Measurements from ENCODE around the gene DLK1. TPM values are rescaled to one million over a fixed set of nuclear protein-coding genes. Genes with fewer than 3 reads are reported as not detected.

DLK1 gene
- total and polyA plus RNA-seq, 2 experiments from 2014 or later, result not detected

DNA sequence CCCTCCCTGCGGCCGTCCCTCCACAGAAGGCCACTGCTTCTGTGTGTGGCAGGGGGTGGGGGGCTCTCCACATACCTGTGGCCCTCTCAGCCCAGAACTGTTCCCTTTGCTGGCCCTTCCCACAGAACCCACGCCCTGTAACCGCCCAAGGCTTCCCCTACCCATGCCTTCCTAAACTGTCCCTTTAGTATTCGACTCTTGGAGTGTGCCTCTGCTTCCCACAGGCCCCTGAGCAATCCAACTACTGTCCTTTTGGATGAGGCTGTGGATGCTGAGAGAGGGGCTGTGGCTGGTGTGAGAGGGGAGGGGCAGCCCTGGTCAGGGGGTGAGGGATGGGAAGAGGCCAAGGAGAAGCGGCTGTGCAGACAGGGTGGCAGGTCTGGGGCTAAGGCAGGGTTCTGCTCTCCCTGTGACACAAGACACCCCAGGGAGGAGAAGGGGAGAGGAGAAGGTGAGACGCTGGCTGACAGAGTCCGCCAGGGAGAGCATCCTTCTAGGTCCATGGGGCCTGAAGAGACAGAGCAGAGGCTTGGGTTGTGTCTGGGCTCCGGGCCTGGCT is 46.0 kb downstream of the DLK1 start:
- Histone ChIP-seq H3K4me1 (ENCODE audit: insufficient read depth) (no peaks in the 10 kb centered on the region), H3K79me2 (ENCODE audit: insufficient read depth) (no peaks in the 10 kb centered on the region), H3F3A (ENCODE audit: insufficient read depth) (no peaks in the 10 kb centered on the region), H3K27me3 (replicated peaks; ENCODE audit: insufficient read depth) (peaks cover 44% of the 10 kb centered on the region), H3K36me3 (ENCODE audit: low read depth) (no peaks in the 10 kb centered on the region), H3K9me2 (ENCODE audit: insufficient read depth) (no peaks in the 10 kb centered on the region), H2AFZ (no peak overlapping the region), H3K9ac (no peak overlapping the region), H3K9me3 (ENCODE audit: low read depth) (no peaks in the 10 kb centered on the region), H3K27ac (no peak overlapping the region), H4K20me1 (ENCODE audit: insufficient read depth) (no peaks in the 10 kb centered on the region), H3K4me2 (ENCODE audit: unreplicated experiment) (no peak overlapping the region), H3K4me3 (no peak overlapping the region)
- in situ Hi-C loops (cut with MboI), result no loop called here
- TF ChIP-seq EZH2phosphoT487 (IDR thresholded peaks at IDR 0.05; ENCODE audit: insufficient read depth, low read depth) (no peak), EZH2 (IDR thresholded peaks at IDR 0.05; ENCODE audit: insufficient read depth, poor library complexity, severe bottlenecking) (no peak)
- DNase-seq, result no peak
- 52 to 65% methylated on average over 8 to 9 of the region's 9 CpGs for whole genome bisulfite sequencing, 2 experiments (ENCODE audit: low coverage in 1 of 2, low lambda C conversion rate in 2 of 2, missing lambda C conversion rate in 2 of 2)

DNA sequence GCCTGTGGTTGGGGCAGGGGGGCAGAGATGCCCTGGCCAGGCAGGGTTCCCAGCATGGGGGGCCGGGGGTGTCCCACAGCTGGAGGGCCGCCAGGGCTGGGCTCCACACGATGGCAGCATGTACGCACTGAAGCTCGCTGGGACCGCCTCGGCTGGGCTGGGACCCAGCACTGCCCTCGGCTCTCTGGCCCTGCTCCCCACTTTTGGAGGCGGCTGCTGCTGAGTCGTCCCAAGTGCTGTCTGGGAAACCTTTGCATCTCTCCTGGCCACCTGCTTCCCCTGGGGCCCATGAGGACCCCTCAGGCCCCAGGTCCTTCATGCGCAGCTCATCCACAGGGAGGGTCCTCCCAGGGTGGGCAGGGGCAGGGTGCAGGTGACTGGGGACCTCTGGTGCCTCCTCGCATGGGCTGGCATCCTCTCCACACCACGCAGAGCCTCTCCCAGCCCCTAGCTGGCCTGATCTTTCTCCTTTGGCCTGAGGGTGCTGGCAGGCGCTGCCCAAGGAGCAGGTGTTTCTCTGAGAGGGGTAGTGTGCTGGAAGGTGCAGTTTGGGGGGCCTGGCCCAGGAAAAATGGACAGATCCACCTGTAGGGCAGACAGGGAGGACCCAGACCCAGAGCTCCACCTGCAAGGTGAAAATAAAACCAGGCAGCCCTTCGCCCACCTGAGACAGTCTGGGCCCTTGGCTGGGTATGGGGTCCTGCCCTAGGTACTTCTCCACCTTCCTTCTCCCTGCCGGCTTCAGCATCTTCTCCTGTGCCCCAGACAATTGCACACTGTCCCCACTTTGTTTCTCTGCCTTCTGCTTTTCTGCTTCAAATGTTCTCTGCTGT is 46.9 kb downstream of the DLK1 start:
- DNase-seq, result no peak
- TF ChIP-seq EZH2phosphoT487 (IDR thresholded peaks at IDR 0.05; ENCODE audit: insufficient read depth, low read depth), result no peak
- TF ChIP-seq EZH2 (IDR thresholded peaks at IDR 0.05; ENCODE audit: insufficient read depth, poor library complexity, severe bottlenecking), result no peak
- H3F3A ChIP-seq (ENCODE audit: insufficient read depth), result no peaks in the 10 kb centered on the region
- no peak overlapping the region for H3K9ac ChIP-seq
- in situ Hi-C loops (cut with MboI), result no loop called here
- no peaks in the 10 kb centered on the region for H3K9me2 ChIP-seq (ENCODE audit: insufficient read depth)
- H3K36me3 ChIP-seq (ENCODE audit: low read depth), result no peaks in the 10 kb centered on the region
- 49 to 50% methylated on average over 15 of the region's 16 CpGs for WGBS, 2 experiments (ENCODE audit: low coverage in 1 of 2, low lambda C conversion rate in 2 of 2, missing lambda C conversion rate in 2 of 2)
- H3K4me1 ChIP-seq (ENCODE audit: insufficient read depth), result no peaks in the 10 kb centered on the region
- no peak overlapping the region for H3K4me2 ChIP-seq (ENCODE audit: unreplicated experiment)
- H3K79me2 ChIP-seq (ENCODE audit: insufficient read depth), result no peaks in the 10 kb centered on the region
- peaks cover 43% of the 10 kb centered on the region for H3K27me3 ChIP-seq (replicated peaks; ENCODE audit: insufficient read depth)
- no peaks in the 10 kb centered on the region for H3K9me3 ChIP-seq (ENCODE audit: low read depth)
- H3K4me3 ChIP-seq, result no peak overlapping the region
- no peak overlapping the region for H2AFZ ChIP-seq
- H4K20me1 ChIP-seq (ENCODE audit: insufficient read depth), result no peaks in the 10 kb centered on the region
- no peak overlapping the region for H3K27ac ChIP-seq

DNA sequence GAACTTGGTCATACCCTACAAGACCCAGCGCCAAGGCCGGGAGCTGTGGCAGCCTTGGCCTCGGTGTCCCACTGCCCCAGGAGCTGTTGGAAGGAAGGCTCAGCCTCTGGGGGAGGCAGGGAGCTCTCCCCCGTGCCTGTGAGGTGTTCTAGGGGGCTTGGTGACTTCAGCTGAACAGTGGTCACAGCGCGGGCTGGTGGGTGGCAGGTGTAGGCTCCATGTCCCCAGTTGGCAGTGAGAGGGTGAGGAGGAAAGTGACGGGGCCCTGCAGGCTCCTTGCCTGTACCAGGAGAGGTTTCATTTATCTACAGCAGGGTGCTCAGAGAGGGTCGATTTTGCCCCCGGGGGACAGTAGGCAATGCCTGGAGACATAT is 47.5 kb downstream of the DLK1 start:
- no peak for DNase-seq
- H3K36me3 ChIP-seq (ENCODE audit: low read depth), result no peaks in the 10 kb centered on the region
- H3K4me2 ChIP-seq (ENCODE audit: unreplicated experiment), result no peak overlapping the region
- H3F3A ChIP-seq (ENCODE audit: insufficient read depth), result no peaks in the 10 kb centered on the region
- no peaks in the 10 kb centered on the region for H3K79me2 ChIP-seq (ENCODE audit: insufficient read depth)
- H3K27ac ChIP-seq, result no peak overlapping the region
- TF ChIP-seq EZH2 (IDR thresholded peaks at IDR 0.05; ENCODE audit: insufficient read depth, poor library complexity, severe bottlenecking) (no peak), EZH2phosphoT487 (IDR thresholded peaks at IDR 0.05; ENCODE audit: insufficient read depth, low read depth) (no peak)
- in situ Hi-C loops (cut with MboI), result no loop called here
- no peaks in the 10 kb centered on the region for H3K4me1 ChIP-seq (ENCODE audit: insufficient read depth)
- no peak overlapping the region for H3K4me3 ChIP-seq
- H3K9ac ChIP-seq, result no peak overlapping the region
- H3K27me3 ChIP-seq (replicated peaks; ENCODE audit: insufficient read depth), result peaks cover 49% of the 10 kb centered on the region
- H3K9me2 ChIP-seq (ENCODE audit: insufficient read depth), result no peaks in the 10 kb centered on the region
- H2AFZ ChIP-seq, result no peak overlapping the region
- no peaks in the 10 kb centered on the region for H3K9me3 ChIP-seq (ENCODE audit: low read depth)
- H4K20me1 ChIP-seq (ENCODE audit: insufficient read depth), result no peaks in the 10 kb centered on the region
- WGBS, 2 experiments (ENCODE audit: low coverage in 1 of 2, low lambda C conversion rate in 2 of 2, missing lambda C conversion rate in 2 of 2), result 68% methylated on average over 9 of the region's 9 CpGs

DNA sequence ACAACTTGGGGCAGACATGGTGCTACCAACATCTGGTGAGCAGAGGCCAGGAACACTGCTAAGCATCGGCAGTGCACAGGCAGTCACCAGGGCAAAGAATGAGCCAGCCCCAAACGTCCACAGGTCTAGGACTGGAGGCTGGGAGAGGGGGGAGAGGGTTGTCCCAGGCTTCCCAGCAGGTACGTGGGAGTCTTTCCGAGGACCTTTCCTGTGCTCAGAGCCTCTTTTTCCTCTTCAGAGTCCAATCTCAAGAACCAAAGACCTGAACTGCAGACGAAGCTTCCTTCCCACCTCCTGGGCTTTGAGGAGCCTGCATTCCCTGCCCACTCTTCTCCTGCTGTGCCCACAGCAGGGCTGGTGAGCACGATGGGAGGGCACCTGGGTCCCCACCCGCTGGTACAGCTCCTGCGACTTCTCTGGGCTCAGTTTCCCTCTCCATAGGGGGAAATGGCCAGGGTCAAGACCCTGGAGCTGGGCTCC is 48.7 kb downstream of the DLK1 start:
- no peaks in the 10 kb centered on the region for H4K20me1 ChIP-seq (ENCODE audit: insufficient read depth)

More for the DNA sequence above, 48.7 kb downstream of the DLK1 start:
- Histone ChIP-seq H3K79me2 (ENCODE audit: insufficient read depth) (no peaks in the 10 kb centered on the region), H3K36me3 (ENCODE audit: low read depth) (no peaks in the 10 kb centered on the region), H3K9me2 (ENCODE audit: insufficient read depth) (no peaks in the 10 kb centered on the region), H3K4me1 (ENCODE audit: insufficient read depth) (no peaks in the 10 kb centered on the region), H3K9ac (no peak overlapping the region), H3K27ac (no peak overlapping the region), H3K9me3 (ENCODE audit: low read depth) (no peaks in the 10 kb centered on the region), H3K27me3 (replicated peaks; ENCODE audit: insufficient read depth) (peaks cover 54% of the 10 kb centered on the region), H2AFZ (no peak overlapping the region), H3K4me2 (ENCODE audit: unreplicated experiment) (no peak overlapping the region), H3K4me3 (no peak overlapping the region), H3F3A (ENCODE audit: insufficient read depth) (no peaks in the 10 kb centered on the region)
- no peak for DNase-seq
- in situ Hi-C loops (cut with MboI), result no loop called here
- TF ChIP-seq EZH2phosphoT487 (IDR thresholded peaks at IDR 0.05; ENCODE audit: insufficient read depth, low read depth), result no peak
- TF ChIP-seq EZH2 (IDR thresholded peaks at IDR 0.05; ENCODE audit: insufficient read depth, poor library complexity, severe bottlenecking), result no peak
- 49 to 54% methylated on average over 8 of the region's 8 CpGs for WGBS, 2 experiments (ENCODE audit: low coverage in 1 of 2, low lambda C conversion rate in 2 of 2, missing lambda C conversion rate in 2 of 2)

Measured in GM23248 (cell line).